MM.1S (cell line): ENCODE measurements around the gene TSPAN11.

Source experiments
- EZH2 ChIP-seq: fragments of 300-600 bp; sonication (generic); optimal IDR thresholded peaks from 2 replicates; pipeline ENCODE3; 2017; ENCODE audit warnings: low read depth, mild to moderate bottlenecking, antibody characterized with exemption, low read length, mixed read lengths
- TF ChIP-seq, protein P1 (sequence below): fragments of 300-600 bp; sonication (generic); IDR thresholded peaks from 2 replicates; pipeline ENCODE4 v1.5.1; 2016; ENCODE audit warnings: antibody characterized with exemption, low read length, mixed read lengths

DNA sequence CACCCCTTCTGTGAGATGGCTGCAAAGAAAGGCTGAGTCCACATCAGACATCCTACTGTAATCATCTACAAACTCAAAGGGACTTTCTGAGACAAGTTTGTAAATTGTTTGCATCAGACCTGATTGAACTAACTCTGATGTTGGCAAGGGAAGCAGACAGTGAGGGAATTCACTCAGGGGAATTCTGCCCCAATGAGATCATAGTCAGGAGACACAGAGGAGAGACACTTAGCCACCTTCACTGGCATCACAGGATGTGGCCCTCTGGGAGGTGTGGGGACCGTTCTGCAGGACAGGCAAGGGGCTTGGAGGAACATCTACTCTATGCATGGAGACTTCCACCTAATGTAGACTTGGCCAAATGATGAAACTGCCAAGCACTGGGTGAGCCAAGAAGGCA, 76.5 kb downstream of the TSPAN11 start:
- TF ChIP-seq, protein P1, sequence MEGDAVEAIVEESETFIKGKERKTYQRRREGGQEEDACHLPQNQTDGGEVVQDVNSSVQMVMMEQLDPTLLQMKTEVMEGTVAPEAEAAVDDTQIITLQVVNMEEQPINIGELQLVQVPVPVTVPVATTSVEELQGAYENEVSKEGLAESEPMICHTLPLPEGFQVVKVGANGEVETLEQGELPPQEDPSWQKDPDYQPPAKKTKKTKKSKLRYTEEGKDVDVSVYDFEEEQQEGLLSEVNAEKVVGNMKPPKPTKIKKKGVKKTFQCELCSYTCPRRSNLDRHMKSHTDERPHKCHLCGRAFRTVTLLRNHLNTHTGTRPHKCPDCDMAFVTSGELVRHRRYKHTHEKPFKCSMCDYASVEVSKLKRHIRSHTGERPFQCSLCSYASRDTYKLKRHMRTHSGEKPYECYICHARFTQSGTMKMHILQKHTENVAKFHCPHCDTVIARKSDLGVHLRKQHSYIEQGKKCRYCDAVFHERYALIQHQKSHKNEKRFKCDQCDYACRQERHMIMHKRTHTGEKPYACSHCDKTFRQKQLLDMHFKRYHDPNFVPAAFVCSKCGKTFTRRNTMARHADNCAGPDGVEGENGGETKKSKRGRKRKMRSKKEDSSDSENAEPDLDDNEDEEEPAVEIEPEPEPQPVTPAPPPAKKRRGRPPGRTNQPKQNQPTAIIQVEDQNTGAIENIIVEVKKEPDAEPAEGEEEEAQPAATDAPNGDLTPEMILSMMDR: no peak
- TF ChIP-seq EZH2: no peak
